NCI-H187 (cell line): Measurements from ENCODE around the gene BORA.
"Not testable (repeated sequence)": the region's sequence is repeated elsewhere in the genome, so short reads cannot be mapped to it uniquely, and the experiment has no call there.

ENCODE experiments used
- DNase-seq, 2 experiments: peaks; one replicate each; lab custom pipeline; 2025; lab: John Stamatoyannopoulos, UW

Gene BORA

DNA sequence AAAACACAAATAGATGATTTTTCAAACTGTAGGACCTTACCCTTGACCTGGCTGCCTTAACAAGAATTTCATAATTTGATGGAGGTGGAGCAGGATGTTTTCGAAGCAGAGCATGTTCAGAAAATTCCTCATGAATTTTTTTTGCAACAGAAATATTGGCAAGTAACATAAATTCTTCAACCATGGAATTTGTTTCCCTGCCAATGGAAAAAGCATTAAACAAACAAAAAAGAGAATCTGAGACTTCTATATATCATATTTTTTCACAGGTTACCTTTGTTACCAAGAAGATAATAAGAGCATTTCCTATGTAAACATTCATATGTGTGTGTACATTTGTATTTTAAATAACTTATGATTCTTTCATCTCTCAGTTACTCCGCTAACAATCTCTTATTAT lies 35.7 kb downstream of the BORA start:
- DNase-seq: no peak

DNA sequence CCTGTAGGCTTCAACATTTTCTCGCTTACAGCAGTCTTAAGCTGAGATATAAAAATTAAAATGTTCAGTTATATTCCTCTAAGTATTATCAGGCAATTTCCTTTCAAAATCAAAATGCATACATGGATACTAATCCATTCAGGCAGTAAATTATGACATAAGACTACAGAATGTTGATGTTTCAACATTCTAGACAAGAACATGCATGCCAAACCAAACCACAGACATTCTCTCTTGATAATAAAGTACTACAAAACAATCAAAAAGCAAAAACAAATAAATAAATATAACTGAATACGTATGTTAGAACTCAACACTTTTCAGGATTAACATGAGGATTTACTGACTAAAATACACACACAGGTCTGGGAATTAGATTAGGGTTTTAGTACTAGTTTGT lies 46.3 kb downstream of the BORA start:
- DNase-seq: no peak

DNA sequence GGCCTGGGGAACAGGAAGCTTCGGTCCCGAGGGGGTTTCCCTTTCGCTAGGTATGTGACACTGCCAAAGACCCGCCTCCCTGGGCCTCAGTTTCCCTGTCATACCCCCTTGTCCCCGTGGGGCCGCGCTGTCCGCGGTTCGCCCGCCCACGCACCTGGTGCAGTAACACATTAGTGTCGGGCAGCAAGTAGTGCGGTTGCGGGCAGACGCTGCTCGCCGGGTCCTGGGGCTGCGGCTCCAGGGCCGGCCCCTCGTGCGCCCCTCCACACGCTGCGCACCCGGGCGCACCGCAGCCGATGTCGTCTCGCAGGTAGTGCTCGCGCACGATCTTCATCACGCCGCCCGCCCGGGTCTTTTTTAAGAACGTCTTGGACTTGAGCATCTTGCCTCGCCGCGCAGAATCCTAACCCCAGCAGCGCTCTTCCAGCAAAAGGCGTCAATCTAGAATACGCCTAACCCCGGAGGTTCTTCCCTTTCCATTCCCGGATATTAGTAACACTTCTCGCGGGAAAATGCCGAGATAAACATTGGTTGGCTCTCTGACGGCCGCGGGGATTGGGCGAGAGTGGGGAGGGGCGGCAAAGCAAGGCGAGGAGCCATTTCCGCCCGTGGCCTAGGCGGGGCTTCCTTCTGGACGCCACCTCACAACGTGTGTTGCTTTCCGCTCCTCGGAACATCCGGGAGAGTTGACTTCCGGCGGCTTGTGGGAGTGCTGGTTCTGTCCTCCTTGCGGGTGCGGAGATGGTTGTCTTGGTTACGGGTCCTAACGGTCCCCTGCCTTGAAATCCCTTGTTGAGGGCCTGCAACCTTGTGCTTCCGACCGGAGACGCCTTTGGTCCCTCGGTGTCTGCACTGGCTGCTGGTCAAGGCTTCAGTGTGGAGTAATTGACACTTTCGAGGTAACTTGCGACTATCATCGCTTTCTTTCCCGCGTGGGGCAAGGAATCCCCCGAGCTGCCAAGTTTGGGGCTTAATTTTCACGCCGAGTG lies 54.0 kb downstream of the BORA start, which contains the start of the genes DIS3 and PIBF1:
TSS of gene DIS3 (minus strand) at position 450 of the 989 bp plus-strand sequence. CDS start at position 382, 68 bp downstream.
TSS of gene PIBF1 (plus strand) at position 683 of the 989 bp plus-strand sequence. CDS start 1,337 bp downstream, outside the sequence.
- DNase-seq: peak; percentile 97 to 98

DNA sequence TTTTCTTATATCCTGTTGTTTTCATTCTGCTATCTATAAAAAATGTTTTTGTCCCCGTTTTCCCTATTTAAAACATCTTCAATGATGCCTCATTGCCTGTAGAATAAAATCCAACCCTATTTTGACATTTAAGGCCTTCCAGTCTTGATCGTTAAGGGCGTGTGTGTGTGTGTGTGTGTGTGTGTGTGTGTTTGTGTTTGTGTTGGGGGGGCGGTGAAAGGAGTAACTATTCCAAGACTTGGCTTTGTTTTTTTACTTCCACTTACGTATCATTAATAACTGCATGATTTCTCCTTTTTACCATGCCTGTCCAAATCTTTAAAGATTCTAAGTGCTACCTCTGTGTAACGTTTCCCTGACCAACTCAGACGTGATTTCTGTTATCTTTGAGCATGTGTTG lies 55.0 kb downstream of the BORA start:
- DNase-seq: no peak

DNA sequence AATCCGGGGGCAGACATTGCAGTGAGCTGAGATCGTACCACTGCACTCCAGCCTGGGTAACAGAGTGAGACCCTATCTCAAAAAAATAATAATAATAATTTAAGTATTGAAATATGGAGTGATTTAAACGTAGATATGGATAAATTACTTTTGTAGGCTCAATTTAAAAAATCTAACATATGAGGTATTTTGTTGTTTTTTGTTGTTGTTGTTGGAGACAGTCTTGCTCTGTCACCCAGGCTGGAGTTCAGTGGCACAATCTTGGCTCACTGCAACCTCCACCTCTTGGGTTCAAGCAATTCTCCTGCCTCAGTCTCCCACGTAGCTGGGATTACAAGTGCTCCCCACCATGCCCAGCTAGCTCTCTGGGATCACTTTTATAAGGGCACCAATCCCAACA lies 57.0 kb downstream of the BORA start:
- not testable (repeated sequence) for DNase-seq

DNA sequence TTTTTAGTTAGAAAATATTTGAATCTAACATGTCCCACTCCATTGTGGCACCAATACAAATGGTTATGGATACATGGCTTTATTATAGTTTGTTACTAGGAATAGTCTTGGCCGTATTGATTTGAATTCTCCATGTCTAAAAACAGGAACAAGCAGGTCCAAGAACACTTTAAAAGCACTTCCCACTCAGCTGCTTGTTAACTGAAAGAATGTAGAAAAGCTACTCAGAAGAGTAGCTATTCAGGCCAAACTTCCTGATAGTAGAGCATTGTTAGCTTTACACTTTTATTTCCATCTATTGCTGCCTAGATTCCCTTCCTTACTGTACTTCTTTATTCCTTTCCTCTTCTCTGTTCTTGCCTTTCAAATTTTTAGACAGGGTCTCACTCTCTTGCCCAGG lies 61.1 kb downstream of the BORA start:
- no peak for DNase-seq

DNA sequence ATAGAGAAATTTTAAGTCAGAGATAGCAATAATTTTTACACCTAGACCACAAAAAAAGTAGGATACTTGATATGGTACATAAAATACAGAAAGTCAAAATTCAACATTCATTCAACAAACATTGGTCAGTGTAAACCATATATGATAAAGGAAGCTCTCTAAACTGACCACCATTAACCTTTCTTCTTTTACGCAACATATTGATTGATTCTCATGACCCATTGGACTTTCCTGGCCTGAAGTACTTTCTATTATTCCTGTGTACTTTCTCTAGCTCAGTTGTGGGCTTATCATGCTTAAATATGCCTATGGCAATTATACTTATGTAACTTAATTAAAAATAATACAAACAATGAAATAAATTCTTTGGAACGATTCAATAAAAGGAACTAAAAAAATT lies 64.9 kb downstream of the BORA start:
- no peak for DNase-seq

DNA sequence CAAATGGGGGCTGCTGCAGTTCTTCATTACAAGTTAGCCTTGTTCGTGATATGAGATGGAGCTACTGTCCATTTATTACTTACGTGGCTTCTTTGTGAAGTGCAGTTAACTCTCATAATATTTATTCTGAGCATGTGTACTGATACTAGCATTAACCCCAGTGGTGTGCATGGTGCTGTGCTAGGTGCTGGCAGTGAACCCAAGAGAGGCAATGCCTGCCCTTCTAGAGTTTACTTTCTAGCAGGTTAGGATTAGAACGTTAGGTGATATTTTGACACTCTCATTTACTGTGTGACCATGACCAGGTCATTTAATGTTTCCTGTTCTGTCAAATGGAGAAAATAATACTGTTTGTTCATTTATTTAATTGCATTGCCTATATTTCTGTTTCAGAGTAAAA lies 71.1 kb downstream of the BORA start:
- DNase-seq: no peak

DNA sequence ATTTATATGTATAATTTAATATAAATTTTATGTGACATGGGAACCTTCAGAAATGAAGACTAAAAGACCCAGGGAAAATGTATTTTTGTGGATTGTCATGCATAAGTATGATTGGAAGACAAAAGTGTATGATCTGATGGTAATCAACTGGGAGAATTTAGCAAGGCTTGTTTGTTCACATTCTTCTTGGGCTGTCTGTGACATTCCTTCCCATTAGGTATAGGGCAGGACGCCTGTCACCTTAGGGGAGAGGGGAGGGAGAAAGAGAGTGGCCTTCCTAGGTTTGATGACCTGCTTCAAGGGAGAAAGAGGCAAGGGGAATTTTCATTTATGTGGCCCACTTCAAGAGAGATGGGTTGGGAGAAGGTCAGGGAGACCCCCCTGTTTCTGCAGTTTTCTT lies 76.6 kb downstream of the BORA start:
- DNase-seq: no peak
